ENCODE results near the gene PZP.

The PZP gene

DNA sequence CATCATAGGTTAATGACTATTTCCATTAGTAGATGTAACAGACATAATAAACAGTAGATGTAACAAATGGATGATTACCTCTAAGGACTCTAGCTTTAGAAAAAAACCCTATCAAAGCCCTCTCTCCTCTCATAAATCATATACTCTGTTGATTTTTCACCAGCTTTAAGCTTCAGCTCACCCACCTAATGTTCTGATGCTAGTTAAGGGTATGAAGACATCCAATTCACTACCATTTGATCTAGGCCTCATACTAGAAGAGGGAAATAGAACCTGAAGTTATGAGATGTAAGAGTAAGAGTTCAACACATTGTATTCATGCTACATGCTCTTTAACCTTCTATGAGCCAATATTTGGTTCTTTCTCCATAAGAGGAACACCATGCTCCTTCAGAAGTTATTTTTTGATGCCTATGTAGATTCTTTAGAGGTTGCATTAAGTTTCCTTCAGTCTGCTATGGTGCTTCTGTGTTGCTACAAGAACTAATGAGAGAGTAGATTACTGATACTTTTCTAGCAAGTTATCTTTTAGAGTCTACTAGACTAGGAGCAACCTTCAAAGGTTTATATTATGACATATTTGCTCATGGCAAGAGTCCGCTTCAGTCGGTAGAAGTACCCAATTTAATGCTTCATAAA, 108.5 kb downstream of the PZP start:
- Histone ChIP-seq H2AFZ (ENCODE audit: insufficient read depth, low read length, poor library complexity) (no peak overlapping the region), H3K9me3 (ENCODE audit: insufficient read depth, low read depth, low read length) (no peaks in the 10 kb centered on the region), H2BK120ac (ENCODE audit: insufficient read depth, low read length, poor library complexity) (no peak overlapping the region), H3K4me2 (ENCODE audit: low read length) (no peak overlapping the region), H3K4ac (ENCODE audit: low read depth, low read length) (no peak overlapping the region), H2BK5ac (ENCODE audit: low read depth, low read length, poor library complexity) (no peak overlapping the region), H3K79me1 (ENCODE audit: low read length) (no peaks in the 10 kb centered on the region), H3K9ac (ENCODE audit: low read length) (no peak overlapping the region), H2BK12ac (ENCODE audit: low read length) (no peak overlapping the region), H4K12ac (ENCODE audit: low read depth, low read length) (no peak overlapping the region), H3K27ac (ENCODE audit: low read depth, low read length) (no peak overlapping the region), H3K27me3 (ENCODE audit: insufficient read depth, low read length) (no peaks in the 10 kb centered on the region), H3K14ac (ENCODE audit: low read length) (no peak overlapping the region), H3K79me2 (ENCODE audit: control insufficient read depth, insufficient read depth, low read length, poor library complexity) (no peaks in the 10 kb centered on the region), H3K23ac (ENCODE audit: low read length) (no peak overlapping the region), H3K18ac (ENCODE audit: low read length) (no peak overlapping the region), H4K8ac (ENCODE audit: low read depth, low read length) (no peak overlapping the region), H3K4me1 (ENCODE audit: control insufficient read depth in 1 of 2, insufficient read depth in 2 of 2, low read length in 2 of 2) (no peaks in the 10 kb centered on the region), H3K4me3 (ENCODE audit: low read depth, low read length) (no peak overlapping the region), H4K91ac (ENCODE audit: low read depth, low read length) (no peak overlapping the region), H2AK5ac (ENCODE audit: low read length) (no peak overlapping the region), H3K36me3 (ENCODE audit: control insufficient read depth in 1 of 2, insufficient read depth in 2 of 2, low read length in 2 of 2) (no peaks in the 10 kb centered on the region)
- no peak for DNase-seq
- WGBS (ENCODE audit: extremely low coverage, insufficient coverage, insufficient read length) = no CpG with 5 or more reads among the region's 2 CpGs
